ENCODE results near the gene CASK.
A peak's percentile ranks its signal among the peaks of the same experiment; 100 is the strongest.

The CASK gene

GRCh38 chrX:41594634-41595033 lies 328.7 kb downstream of the CASK start:
- no peak for DNase-seq (ENCODE audit: low spot score in 2 of 2)
- no peak overlapping the region for H3K27ac Mint-ChIP-seq
- ATAC-seq, result no peak
- no peaks in the 10 kb centered on the region for H3K4me1 Mint-ChIP-seq
- H3K36me3 Mint-ChIP-seq, result peaks cover 5% of the 10 kb centered on the region
- H3K4me3 Mint-ChIP-seq, result no peak overlapping the region
- H3K9me3 Mint-ChIP-seq, result no peaks in the 10 kb centered on the region

DNA sequence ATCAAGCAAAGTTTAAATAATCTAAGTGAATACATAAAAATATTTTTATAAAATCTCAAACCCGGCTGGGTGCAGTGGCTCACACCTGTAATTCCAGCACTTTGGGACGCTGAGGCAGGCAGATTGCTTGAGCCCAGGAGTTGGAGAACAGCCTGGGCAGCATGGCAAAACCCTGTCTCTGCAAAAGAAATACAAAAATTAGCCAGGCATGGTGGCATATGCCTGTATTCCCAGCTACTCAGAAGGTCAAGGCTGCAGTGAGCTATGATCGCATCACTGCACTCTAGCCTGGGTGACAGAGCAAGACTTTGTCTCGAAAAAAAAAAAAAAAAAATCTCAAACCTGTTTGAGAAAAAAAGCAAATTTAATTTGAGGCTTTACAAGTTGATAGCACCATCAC lies 331.4 kb downstream of the CASK start:
- DNase-seq (ENCODE audit: low spot score in 2 of 2), result no peak
- Mint-ChIP-seq H3K36me3 (peaks cover 15% of the 10 kb centered on the region), H3K9me3 (no peaks in the 10 kb centered on the region), H3K27ac (no peak overlapping the region), H3K4me1 (no peaks in the 10 kb centered on the region), H3K4me3 (no peak overlapping the region)
- no peak for ATAC-seq

DNA sequence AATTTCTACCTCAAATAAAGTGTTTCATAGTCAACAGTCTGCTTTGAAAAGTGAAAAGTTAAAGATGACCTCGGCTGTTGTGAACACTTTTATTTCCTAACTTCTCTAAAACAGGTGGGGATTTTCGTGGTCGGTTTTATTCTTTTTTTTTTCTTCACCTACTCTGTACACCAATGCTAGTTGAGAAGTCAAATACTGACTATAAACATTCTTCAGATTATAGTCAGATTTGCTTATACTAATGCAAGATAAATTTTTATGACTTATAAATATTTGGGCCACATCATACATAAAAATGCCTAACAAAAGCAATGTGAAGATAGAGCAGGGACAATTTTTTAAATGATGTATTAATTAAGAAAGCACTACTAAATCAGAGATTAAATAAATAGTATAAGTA lies 332.7 kb downstream of the CASK start:
- H3K27ac Mint-ChIP-seq, result no peak overlapping the region
- H3K9me3 Mint-ChIP-seq, result no peaks in the 10 kb centered on the region
- no peak for DNase-seq (ENCODE audit: low spot score in 2 of 2)
- H3K4me3 Mint-ChIP-seq, result no peak overlapping the region
- H3K36me3 Mint-ChIP-seq, result peaks cover 25% of the 10 kb centered on the region
- ATAC-seq, result no peak
- no peaks in the 10 kb centered on the region for H3K4me1 Mint-ChIP-seq

- Mint-ChIP-seq H3K4me3 (no peak overlapping the region), H3K27ac (no peak overlapping the region), H3K9me3 (no peaks in the 10 kb centered on the region), H3K4me1 (no peaks in the 10 kb centered on the region), H3K36me3 (peaks cover 34% of the 10 kb centered on the region)
- ATAC-seq (no peak), DNase-seq (ENCODE audit: low spot score in 2 of 2) (no peak)
Observed at GRCh38 chrX:41589634-41590270, 333.6 kb downstream of the CASK start.

DNA sequence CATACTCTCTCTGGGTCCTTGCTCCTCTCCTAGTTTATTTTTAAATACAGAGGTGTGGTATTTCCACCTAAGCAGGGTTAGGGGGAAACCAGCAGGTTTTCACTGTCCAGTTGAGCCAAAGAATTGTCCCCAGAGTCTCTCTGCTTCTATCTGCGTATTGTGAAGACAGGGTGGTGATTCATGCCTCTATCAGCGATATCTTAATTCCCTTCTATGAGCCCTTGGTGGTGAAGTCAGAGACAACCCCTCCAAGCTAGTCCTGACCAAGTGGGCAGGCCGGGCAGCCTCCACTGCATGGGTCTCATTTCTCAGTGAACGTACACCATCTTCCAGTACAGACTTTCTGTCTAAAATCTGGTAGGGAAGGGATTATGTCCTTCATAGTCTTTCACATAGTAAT lies 335.1 kb downstream of the CASK start:
- H3K27ac Mint-ChIP-seq, result no peak overlapping the region
- H3K36me3 Mint-ChIP-seq, result peaks cover 31% of the 10 kb centered on the region
- H3K9me3 Mint-ChIP-seq, result no peaks in the 10 kb centered on the region
- no peak overlapping the region for H3K4me3 Mint-ChIP-seq
- no peak for DNase-seq (ENCODE audit: low spot score in 2 of 2)
- ATAC-seq, result no peak
- H3K4me1 Mint-ChIP-seq, result no peaks in the 10 kb centered on the region

GRCh38 chrX:41580423-41581064 lies 342.8 kb downstream of the CASK start:
- Mint-ChIP-seq H3K4me1 (peaks cover 5% of the 10 kb centered on the region), H3K36me3 (peaks cover 35% of the 10 kb centered on the region), H3K9me3 (no peaks in the 10 kb centered on the region), H3K27ac (no peak overlapping the region), H3K4me3 (no peak overlapping the region)
- ATAC-seq (peak; percentile 56), DNase-seq (ENCODE audit: low spot score in 2 of 2) (no peak)

GRCh38 chrX:41563876-41564275 lies 359.5 kb downstream of the CASK start:
- Mint-ChIP-seq H3K9me3 (no peaks in the 10 kb centered on the region), H3K36me3 (peaks cover 7% of the 10 kb centered on the region), H3K4me3 (no peak overlapping the region), H3K4me1 (peaks cover 16% of the 10 kb centered on the region), H3K27ac (no peak overlapping the region)
- DNase-seq (ENCODE audit: low spot score in 2 of 2), result no peak
- ATAC-seq, result no peak

DNA sequence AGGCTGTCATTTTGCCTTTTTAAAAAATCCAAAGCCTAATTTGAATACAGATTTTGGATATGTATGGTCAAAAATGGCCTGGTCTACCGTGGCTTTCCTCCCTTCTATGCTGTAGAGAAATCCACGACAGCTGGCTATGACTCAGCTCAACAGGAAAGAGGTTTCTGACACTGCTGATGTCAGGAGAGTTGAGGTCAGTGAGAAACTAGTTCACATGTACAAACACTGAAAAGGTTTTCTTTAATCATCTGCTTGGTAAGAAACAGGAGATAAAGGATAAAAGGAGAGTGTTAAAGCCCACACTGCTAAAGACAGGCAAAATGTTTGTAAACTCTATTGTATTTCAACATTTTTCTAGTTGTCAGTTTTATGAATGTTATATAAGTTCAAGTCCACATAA lies 362.3 kb downstream of the CASK start:
- H3K27ac Mint-ChIP-seq, result no peak overlapping the region
- no peaks in the 10 kb centered on the region for H3K9me3 Mint-ChIP-seq
- peaks cover 7% of the 10 kb centered on the region for H3K36me3 Mint-ChIP-seq
- DNase-seq (ENCODE audit: low spot score in 2 of 2), result peak in 1 of 2 donors; percentile 48
- H3K4me1 Mint-ChIP-seq, result peaks cover 25% of the 10 kb centered on the region
- ATAC-seq, result peak; percentile 93
- no peak overlapping the region for H3K4me3 Mint-ChIP-seq

DNA sequence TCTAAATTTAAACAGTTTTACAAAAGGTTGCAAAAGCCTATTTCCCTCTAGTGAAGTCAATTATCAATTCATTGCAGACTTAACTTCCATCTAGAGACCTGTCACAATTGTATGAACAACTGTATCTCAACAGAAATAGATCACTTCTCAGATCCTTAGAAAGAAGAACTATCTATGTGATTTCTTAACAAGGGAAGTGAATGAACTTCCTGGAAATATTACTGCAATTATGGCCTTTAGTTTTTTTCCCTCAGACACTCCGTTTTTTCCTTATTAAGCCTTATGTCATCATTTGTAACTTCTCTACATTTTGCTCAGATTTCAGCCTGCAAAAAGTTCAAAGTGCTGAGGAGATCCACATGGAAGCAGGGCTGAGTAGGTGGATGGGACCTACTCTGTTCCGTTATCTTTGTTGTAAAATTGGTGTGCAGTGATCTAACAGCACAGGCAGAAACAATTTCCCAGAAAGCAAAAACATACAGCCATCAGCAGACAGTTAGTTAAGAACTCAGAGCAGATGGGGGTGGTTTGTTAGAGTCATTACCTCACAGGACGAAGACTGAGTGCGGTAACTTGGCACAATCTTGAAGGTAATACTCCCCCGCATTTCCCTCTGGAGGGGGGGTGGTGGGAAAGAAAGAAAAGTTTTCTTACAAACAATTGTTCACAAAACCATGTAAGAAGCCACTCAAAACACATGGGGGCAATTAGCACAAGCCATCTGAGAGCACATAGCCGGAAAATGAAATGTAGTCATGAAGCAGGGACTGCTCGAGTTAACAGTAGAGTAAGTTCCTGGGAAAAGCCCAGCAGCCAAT lies 363.9 kb downstream of the CASK start:
- DNase-seq (ENCODE audit: low spot score in 2 of 2) (peak in 1 of 2 donors; percentile 50), ATAC-seq (peak; percentile 56)
- H3K27ac Mint-ChIP-seq, result peak overlapping the region; percentile 34

DNA sequence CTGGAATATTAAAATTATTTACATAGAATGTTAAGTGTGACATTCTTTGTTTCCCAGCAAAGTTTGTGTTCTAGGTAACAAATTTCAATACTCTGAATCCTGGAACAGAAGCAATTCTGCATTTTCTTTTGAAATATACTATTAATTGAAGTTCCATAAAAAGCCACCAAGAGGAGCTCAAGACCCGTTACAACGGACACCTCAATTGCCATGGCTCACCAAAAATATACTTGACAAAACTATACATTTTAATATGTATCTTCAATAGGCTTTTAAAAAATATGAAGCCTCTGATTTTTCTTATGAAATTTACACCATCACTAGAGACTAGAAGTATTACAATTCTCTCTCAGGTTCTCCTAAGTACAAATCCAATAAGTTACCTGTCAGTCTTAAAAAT lies 364.8 kb downstream of the CASK start:
- peaks cover 15% of the 10 kb centered on the region for H3K4me1 Mint-ChIP-seq
- H3K9me3 Mint-ChIP-seq, result no peaks in the 10 kb centered on the region
- ATAC-seq (no peak), DNase-seq (ENCODE audit: low spot score in 2 of 2) (no peak)
- H3K4me3 Mint-ChIP-seq, result no peak overlapping the region
- H3K27ac Mint-ChIP-seq, result no peak overlapping the region
- H3K36me3 Mint-ChIP-seq, result no peaks in the 10 kb centered on the region

More for the DNA sequence above, 363.9 kb downstream of the CASK start:
- peaks cover 16% of the 10 kb centered on the region for H3K4me1 Mint-ChIP-seq
- peak overlapping the region; percentile 26 for H3K4me3 Mint-ChIP-seq
- H3K36me3 Mint-ChIP-seq, result no peaks in the 10 kb centered on the region
- no peaks in the 10 kb centered on the region for H3K9me3 Mint-ChIP-seq

DNA sequence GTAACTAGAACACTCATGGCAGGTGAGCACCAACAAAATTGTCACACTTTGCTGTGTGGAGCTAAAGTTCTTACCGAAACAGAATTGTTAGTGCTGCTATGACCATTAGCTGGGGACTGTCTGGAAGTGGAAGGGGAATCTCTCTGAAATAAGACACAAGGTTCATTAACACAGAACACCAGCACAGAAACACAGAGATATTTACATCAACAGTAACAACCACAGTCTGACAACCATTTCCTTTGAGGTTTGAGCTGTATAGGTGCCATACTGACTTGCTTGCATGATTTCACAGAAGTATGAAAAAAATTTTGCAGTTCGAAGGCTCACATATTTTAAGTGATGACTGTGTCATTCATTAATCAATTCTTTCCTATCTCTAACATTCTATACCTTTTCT lies 366.4 kb downstream of the CASK start:
- DNase-seq (ENCODE audit: low spot score in 2 of 2) (peak in 1 of 2 donors; percentile 48), ATAC-seq (peak; percentile 88)
- Mint-ChIP-seq H3K9me3 (no peaks in the 10 kb centered on the region), H3K4me3 (peak overlapping the region; percentile 13), H3K4me1 (peaks cover 15% of the 10 kb centered on the region), H3K27ac (no peak overlapping the region), H3K36me3 (peaks cover 8% of the 10 kb centered on the region)

GRCh38 chrX:41553688-41554087 lies 369.7 kb downstream of the CASK start:
- peaks cover 9% of the 10 kb centered on the region for H3K4me1 Mint-ChIP-seq
- no peak overlapping the region for H3K27ac Mint-ChIP-seq
- DNase-seq (ENCODE audit: low spot score in 2 of 2), result no peak
- no peak overlapping the region for H3K4me3 Mint-ChIP-seq
- peaks cover 16% of the 10 kb centered on the region for H3K36me3 Mint-ChIP-seq
- no peaks in the 10 kb centered on the region for H3K9me3 Mint-ChIP-seq
- no peak for ATAC-seq

GRCh38 chrX:41548411-41548810 lies 374.9 kb downstream of the CASK start:
- Mint-ChIP-seq H3K27ac (no peak overlapping the region), H3K4me1 (no peaks in the 10 kb centered on the region), H3K9me3 (no peaks in the 10 kb centered on the region), H3K4me3 (no peak overlapping the region), H3K36me3 (peaks cover 21% of the 10 kb centered on the region)
- DNase-seq (ENCODE audit: low spot score in 2 of 2) (no peak), ATAC-seq (no peak)

DNA sequence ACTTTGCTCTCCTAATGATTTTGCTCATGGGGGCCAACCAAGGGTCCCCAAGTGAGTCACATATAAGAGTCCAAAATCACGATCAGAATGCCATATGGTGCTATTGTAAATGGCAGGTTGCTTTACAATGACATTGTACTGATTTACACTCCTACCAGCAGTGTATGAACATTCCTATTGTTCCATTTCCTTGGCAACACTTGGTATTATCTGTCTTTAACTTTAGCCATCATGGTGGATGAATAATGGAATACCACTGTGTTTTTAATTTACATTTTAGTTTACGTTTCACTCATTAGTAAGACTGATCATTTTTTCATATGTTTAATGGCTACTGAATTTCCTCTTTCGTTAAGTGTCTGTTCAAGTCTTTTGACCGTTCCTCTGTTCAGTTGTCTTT lies 379.7 kb downstream of the CASK start:
- Mint-ChIP-seq H3K4me1 (no peaks in the 10 kb centered on the region), H3K4me3 (no peak overlapping the region), H3K9me3 (no peaks in the 10 kb centered on the region), H3K27ac (no peak overlapping the region), H3K36me3 (peaks cover 13% of the 10 kb centered on the region)
- DNase-seq (ENCODE audit: low spot score in 2 of 2) (no peak), ATAC-seq (no peak)

- no peaks in the 10 kb centered on the region for H3K9me3 Mint-ChIP-seq
- DNase-seq (ENCODE audit: low spot score in 2 of 2) (no peak), ATAC-seq (no peak)
- no peaks in the 10 kb centered on the region for H3K4me1 Mint-ChIP-seq
- peaks cover 16% of the 10 kb centered on the region for H3K36me3 Mint-ChIP-seq
- no peak overlapping the region for H3K27ac Mint-ChIP-seq
- no peak overlapping the region for H3K4me3 Mint-ChIP-seq
Observed at GRCh38 chrX:41543025-41543424, 380.3 kb downstream of the CASK start.

DNA sequence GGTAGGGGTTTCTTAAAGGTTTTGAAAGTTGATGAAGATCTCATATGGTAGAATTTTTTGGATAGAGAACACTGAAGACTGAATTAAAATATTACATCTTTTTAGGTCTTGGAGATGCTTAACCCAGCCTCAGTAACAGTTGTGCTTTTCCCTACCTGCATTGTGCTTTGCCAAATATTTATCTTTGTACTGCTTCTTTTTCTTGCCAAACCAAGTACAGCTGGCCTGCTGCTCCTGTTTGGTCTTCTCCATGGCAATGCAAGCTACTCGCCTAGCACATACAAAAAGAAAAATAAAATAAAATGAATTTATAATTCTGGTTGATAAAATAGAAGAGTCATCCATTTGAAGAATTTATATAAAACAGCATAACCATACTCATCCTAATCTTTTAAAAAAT lies 380.8 kb downstream of the CASK start:
- no peak for DNase-seq (ENCODE audit: low spot score in 2 of 2)
- Mint-ChIP-seq H3K4me3 (no peak overlapping the region), H3K9me3 (no peaks in the 10 kb centered on the region), H3K27ac (no peak overlapping the region), H3K4me1 (no peaks in the 10 kb centered on the region), H3K36me3 (peaks cover 16% of the 10 kb centered on the region)
- ATAC-seq, result no peak
